Measurements from ENCODE around the gene PARP9. TPM values are rescaled to one million over a fixed set of nuclear protein-coding genes. Genes with fewer than 3 reads are reported as not detected.
A peak's percentile ranks its signal among the peaks of the same experiment; 100 is the strongest.
"Not testable (repeated sequence)": the region's sequence is repeated elsewhere in the genome, so short reads cannot be mapped to it uniquely, and the experiment has no call there.

Gene PARP9
- total RNA-seq, 1 donor from 2014 or later, result 29.8 TPM

DNA sequence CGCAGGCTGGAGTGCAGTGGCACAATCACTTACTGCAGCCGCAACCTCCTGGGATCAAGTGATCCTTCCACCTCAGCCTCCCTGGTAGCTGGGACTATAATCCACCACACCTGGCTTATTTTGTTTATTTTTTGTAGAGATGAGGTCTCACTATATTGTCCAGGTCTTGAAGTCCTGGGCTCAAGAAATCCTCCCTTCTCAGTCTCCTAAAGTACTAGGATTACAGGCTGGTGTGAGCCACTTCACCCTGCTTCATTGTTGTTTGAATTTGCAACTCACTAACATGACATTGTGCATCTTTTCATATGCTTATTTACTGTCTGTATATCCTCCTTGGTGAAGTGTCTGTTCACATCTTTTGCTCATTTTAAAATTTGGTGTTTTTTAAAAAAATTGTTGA, 23.5 kb upstream of the PARP9 start:
- H3K27ac Mint-ChIP-seq, result no peak overlapping the region
- H3K36me3 Mint-ChIP-seq (ENCODE audit: low read depth), result peaks cover 47% of the 10 kb centered on the region
- no peaks in the 10 kb centered on the region for H3K27me3 Mint-ChIP-seq (ENCODE audit: low read depth)
- intact Hi-C loops (cut with micrococcal nuclease), result no loop called here
- no peak for DNase-seq (ENCODE audit: low spot score)
- H3K4me1 Mint-ChIP-seq (ENCODE audit: low read depth), result peaks cover 8% of the 10 kb centered on the region
- peaks cover 17% of the 10 kb centered on the region for H3K9me3 Mint-ChIP-seq
- no peak overlapping the region for H3K4me3 Mint-ChIP-seq (ENCODE audit: low read depth)

DNA sequence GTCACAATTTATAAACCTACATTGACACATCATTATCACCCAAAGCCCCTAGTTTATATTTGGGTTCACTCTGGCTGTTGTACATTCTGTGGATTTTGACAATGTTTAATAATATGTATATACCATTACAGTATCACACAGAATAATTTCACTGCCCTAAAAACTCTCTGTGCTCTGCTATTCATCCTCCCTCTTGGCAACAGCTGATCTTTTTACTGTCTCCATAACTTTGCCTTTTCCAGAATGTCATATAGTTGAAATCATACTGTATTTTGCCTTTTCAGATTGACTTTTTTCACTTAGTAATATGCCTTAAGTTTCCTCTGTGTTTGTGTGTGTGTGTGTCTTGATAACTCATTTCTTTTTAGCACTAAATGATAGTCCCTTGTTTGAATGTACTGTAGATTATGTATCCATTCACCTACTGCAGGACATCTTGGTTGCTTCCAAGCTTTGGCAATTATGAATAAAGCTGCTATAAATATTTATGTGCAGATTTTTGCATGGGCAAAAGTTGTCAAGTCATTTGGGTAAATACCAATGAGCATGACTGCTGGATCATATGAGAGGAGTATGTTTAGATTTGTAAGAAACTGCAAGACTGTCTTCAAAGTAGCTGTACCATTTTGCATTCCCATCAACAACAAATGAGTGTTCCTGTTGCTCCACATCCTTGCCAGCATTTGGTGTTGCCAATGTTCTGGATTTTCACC, 22.8 kb upstream of the PARP9 start:
- H3K27me3 Mint-ChIP-seq (ENCODE audit: low read depth), result no peaks in the 10 kb centered on the region
- H3K4me1 Mint-ChIP-seq (ENCODE audit: low read depth), result peaks cover 8% of the 10 kb centered on the region
- no peak for DNase-seq (ENCODE audit: low spot score)
- H3K4me3 Mint-ChIP-seq (ENCODE audit: low read depth), result no peak overlapping the region
- no peak overlapping the region for H3K27ac Mint-ChIP-seq
- peaks cover 24% of the 10 kb centered on the region for H3K9me3 Mint-ChIP-seq
- intact Hi-C loops (cut with micrococcal nuclease), result no loop called here
- H3K36me3 Mint-ChIP-seq (ENCODE audit: low read depth), result peaks cover 49% of the 10 kb centered on the region

DNA sequence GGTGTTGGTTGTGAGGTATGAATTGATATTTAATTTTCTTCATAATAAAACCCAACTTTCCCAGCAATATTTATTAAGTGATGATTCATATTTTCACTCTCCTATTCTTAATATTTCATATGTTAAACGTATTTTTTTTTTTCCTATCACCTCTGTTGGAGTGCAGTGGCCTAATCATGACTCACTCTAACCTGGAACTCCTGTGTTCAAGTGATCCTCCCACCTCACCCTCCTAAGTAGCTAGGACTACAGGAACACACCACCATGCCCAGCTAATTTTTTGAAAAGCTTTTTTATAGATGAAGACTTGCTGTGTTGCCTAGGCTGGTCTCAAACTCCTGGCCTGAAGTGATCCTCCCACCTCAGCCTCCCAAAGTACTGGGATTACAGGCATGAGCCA, 22.0 kb upstream of the PARP9 start:
- H3K4me3 Mint-ChIP-seq (ENCODE audit: low read depth), result no peak overlapping the region
- peaks cover 8% of the 10 kb centered on the region for H3K4me1 Mint-ChIP-seq (ENCODE audit: low read depth)
- H3K27ac Mint-ChIP-seq, result no peak overlapping the region
- no peaks in the 10 kb centered on the region for H3K27me3 Mint-ChIP-seq (ENCODE audit: low read depth)
- peaks cover 32% of the 10 kb centered on the region for H3K9me3 Mint-ChIP-seq
- no peak for DNase-seq (ENCODE audit: low spot score)
- peaks cover 54% of the 10 kb centered on the region for H3K36me3 Mint-ChIP-seq (ENCODE audit: low read depth)
- intact Hi-C loops (cut with micrococcal nuclease), result no loop called here

DNA sequence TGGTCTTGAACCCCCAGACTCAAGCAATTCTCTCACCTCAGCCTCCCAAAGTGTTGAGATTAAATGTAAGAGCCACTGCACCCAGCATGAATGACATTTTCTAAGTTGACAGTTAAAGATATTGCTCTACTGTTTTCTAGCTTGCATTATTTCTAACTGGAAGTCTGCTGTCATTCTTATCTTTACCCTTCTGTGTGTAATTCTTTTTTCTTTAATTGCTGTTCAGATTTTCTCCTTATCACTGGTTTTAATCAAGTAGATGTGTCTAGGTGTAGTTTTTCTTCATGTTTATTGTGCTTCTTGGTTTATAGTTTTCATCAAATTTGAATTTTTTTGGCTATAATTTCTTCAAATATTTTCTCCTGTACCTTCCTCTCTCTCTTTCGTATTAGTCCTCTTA, 18.3 kb upstream of the PARP9 start:
- peaks cover 17% of the 10 kb centered on the region for H3K4me1 Mint-ChIP-seq (ENCODE audit: low read depth)
- H3K36me3 Mint-ChIP-seq (ENCODE audit: low read depth), result peaks cover 57% of the 10 kb centered on the region
- no peaks in the 10 kb centered on the region for H3K27me3 Mint-ChIP-seq (ENCODE audit: low read depth)
- H3K27ac Mint-ChIP-seq, result no peak overlapping the region
- H3K4me3 Mint-ChIP-seq (ENCODE audit: low read depth), result no peak overlapping the region
- no peak for DNase-seq (ENCODE audit: low spot score)
- intact Hi-C loops (cut with micrococcal nuclease), result no loop called here
- H3K9me3 Mint-ChIP-seq, result peaks cover 34% of the 10 kb centered on the region

DNA sequence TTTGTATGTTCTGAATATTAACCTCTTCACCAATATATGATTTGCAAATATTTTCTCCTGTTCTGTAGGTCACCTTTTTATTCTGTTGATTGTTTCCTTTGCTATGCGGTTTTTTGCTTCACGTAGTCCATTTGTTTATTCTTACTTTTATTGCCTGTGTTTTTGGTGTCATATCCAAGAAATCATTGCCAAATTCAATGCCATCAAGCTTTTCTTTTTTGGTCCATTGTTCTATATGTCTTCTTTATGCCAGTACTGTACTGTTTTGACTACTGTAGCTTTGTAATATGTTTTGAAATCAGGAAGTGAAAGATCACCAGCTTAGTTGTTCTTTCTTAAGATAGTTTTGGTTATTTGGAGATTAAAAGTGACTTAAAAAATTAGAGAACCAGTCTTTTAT, 17.5 kb upstream of the PARP9 start:
- peaks cover 53% of the 10 kb centered on the region for H3K36me3 Mint-ChIP-seq (ENCODE audit: low read depth)
- no peak overlapping the region for H3K27ac Mint-ChIP-seq
- no peak overlapping the region for H3K4me3 Mint-ChIP-seq (ENCODE audit: low read depth)
- H3K27me3 Mint-ChIP-seq (ENCODE audit: low read depth), result no peaks in the 10 kb centered on the region
- intact Hi-C loops (cut with micrococcal nuclease), result no loop called here
- H3K9me3 Mint-ChIP-seq, result peaks cover 34% of the 10 kb centered on the region
- H3K4me1 Mint-ChIP-seq (ENCODE audit: low read depth), result peaks cover 21% of the 10 kb centered on the region
- DNase-seq (ENCODE audit: low spot score), result no peak

DNA sequence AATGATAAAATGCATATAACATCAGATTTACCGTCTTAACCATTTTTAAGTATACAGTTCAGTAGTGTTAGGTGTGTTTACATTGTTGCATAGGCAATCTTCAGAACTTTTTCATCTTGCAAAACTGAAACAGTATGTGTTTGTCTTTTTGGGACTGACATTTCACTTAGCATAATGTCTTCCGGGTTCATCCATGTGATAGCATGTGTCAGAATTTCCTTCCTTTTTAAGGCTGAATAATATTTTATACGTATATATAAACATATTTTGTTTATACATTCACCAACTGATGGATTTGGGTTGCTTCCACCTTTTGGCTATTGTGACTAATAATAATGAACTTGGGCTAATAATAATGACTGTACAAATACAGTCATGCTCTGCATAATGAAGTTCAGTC, 16.4 kb upstream of the PARP9 start:
- Mint-ChIP-seq H3K27ac (no peak overlapping the region), H3K9me3 (peaks cover 34% of the 10 kb centered on the region), H3K36me3 (ENCODE audit: low read depth) (peaks cover 56% of the 10 kb centered on the region), H3K4me1 (ENCODE audit: low read depth) (peaks cover 29% of the 10 kb centered on the region), H3K27me3 (ENCODE audit: low read depth) (no peaks in the 10 kb centered on the region), H3K4me3 (ENCODE audit: low read depth) (no peak overlapping the region)
- DNase-seq (ENCODE audit: low spot score), result no peak
- intact Hi-C loops (cut with micrococcal nuclease), result no loop called here

DNA sequence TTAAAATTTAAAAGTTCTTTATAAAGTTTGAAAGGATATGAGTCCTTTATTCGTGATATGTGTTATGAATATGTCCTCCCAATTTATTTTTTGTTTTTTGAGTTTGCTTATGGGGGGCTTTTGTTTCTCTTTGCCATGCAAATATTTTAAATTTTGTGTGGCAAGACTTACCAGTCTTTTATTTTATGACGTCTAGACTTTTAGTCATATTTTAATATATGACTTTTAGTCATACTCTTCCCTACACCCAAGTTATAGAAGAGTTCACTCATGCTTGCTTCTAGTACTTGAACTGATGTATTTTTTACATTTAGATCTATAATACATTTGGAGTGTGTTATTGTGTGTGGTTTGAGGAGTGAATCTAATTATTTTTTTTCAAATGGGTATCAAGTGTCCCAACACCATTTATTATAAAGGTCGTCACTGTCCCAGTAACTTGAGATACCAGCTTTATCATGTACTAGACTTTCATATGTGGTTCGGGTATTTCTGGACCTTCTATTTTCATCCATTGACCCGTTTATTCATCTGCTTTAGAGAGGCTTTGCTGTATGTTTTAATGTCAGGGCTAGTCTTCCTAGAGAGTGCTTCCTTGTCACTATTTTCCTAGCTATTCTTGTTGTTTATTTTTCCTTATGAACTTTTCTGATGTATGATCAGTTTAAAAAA, 14.1 kb upstream of the PARP9 start:
- intact Hi-C loops (cut with micrococcal nuclease), result loop anchor here (5.0 kb wide), 1 partner anchor 104 kb away; the partner anchor contains the start of gene PARP14
- peaks cover 39% of the 10 kb centered on the region for H3K4me1 Mint-ChIP-seq (ENCODE audit: low read depth)
- H3K36me3 Mint-ChIP-seq (ENCODE audit: low read depth), result peaks cover 47% of the 10 kb centered on the region

DNA sequence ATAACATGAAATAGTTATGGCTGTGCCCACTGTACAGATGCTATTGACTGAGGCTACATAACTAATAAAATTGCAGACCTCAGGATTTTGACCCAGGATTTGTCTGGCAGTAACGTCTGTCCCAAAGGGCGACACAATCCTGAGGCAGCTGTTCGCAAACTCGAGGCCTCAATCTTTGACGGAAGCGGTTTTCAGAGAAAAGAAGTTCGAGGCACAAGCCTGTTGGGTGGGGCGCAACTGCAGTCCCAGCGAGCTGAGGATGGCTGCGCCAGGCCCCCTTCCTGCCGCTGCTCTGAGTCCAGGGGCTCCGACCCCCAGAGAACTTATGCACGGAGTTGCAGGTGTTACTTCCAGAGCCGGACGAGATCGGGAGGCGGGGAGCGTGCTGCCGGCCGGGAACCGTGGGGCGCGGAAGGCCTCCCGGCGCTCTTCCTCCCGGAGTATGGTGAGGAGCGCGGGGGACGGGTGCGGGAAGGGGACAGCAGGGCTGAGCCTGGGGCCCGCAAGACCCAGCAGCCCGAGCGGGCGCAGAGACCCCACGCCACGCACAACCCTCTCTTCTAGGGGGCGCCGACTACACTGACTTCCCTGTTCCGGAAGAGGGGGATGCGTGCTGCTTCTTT, 13.4 kb upstream of the PARP9 start, which contains the start of gene PARP15:
Gene PARP15 (plus strand): TSS at position 242 of the 623 bp plus-strand sequence. CDS start 18 bp downstream, at position 260.
- peaks cover 16% of the 10 kb centered on the region for H3K9me3 Mint-ChIP-seq
- peak within 1 kb of the TSS; percentile 97 for H3K27ac Mint-ChIP-seq
- peaks cover 48% of the 10 kb centered on the region for H3K36me3 Mint-ChIP-seq (ENCODE audit: low read depth)
- H3K4me1 Mint-ChIP-seq (ENCODE audit: low read depth), result peaks cover 44% of the 10 kb centered on the region
- H3K4me3 Mint-ChIP-seq (ENCODE audit: low read depth), result peak within 1 kb of the TSS; percentile 95
- no peaks in the 10 kb centered on the region for H3K27me3 Mint-ChIP-seq (ENCODE audit: low read depth)
- DNase-seq (ENCODE audit: low spot score), result peak; percentile 44
- intact Hi-C loops (cut with micrococcal nuclease), result loop anchor here (5.0 kb wide), 1 partner anchor 105 kb away; the partner anchor contains the start of gene PARP14

More for the DNA sequence above, 14.1 kb upstream of the PARP9 start:
- Mint-ChIP-seq H3K9me3 (peaks cover 21% of the 10 kb centered on the region), H3K27me3 (ENCODE audit: low read depth) (no peaks in the 10 kb centered on the region), H3K27ac (peak overlapping the region; percentile 71), H3K4me3 (ENCODE audit: low read depth) (peak overlapping the region; percentile 95)
- no peak for DNase-seq (ENCODE audit: low spot score)

DNA sequence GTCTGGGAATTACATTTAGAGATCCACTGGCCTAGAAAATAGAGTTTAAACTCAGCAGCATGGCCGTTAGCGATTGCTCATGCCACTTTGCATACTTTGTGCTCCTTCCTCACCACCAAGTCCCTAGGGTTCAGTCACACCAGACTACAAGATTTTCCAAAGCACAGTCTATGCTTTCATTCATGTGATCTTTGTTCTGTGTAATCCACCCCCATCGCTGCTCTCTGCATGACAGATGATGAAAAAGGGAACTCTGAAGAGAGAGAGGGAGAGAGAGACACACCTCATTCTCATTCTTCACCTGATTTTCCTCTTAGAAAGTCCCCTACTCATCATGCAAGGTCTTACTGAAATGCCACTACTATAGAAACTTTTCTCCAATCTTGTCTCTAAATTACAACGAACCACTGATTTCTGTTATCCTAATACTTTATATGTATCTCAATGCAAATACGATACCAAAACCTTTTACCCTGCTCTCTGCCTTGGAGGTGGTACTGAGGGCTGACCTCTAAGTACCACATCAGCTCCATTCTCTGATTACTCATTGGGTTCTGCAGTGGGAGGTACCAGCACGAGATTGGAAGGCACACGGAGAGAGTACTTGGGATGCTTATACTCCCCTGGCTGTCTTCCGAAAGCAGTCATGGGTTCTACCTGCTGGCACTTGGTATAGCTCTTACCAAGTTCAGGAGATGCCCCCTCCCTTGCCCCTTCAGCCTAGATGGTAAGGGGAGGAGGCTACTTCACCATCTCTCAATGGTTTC, 12.3 kb upstream of the PARP9 start:
- H3K9me3 Mint-ChIP-seq, result peaks cover 4% of the 10 kb centered on the region
- no peak for DNase-seq (ENCODE audit: low spot score)
- H3K36me3 Mint-ChIP-seq (ENCODE audit: low read depth), result peaks cover 47% of the 10 kb centered on the region
- peak overlapping the region; percentile 35 for H3K4me3 Mint-ChIP-seq (ENCODE audit: low read depth)
- H3K27ac Mint-ChIP-seq, result peak overlapping the region; percentile 88
- H3K27me3 Mint-ChIP-seq (ENCODE audit: low read depth), result no peaks in the 10 kb centered on the region
- intact Hi-C loops (cut with micrococcal nuclease), result loop anchor here (1.0 to 5.0 kb wide), 4 partner anchors 12 to 106 kb away; partner anchors contain the start of genes DTX3L, PARP14 and PARP9
- H3K4me1 Mint-ChIP-seq (ENCODE audit: low read depth), result peaks cover 44% of the 10 kb centered on the region

DNA sequence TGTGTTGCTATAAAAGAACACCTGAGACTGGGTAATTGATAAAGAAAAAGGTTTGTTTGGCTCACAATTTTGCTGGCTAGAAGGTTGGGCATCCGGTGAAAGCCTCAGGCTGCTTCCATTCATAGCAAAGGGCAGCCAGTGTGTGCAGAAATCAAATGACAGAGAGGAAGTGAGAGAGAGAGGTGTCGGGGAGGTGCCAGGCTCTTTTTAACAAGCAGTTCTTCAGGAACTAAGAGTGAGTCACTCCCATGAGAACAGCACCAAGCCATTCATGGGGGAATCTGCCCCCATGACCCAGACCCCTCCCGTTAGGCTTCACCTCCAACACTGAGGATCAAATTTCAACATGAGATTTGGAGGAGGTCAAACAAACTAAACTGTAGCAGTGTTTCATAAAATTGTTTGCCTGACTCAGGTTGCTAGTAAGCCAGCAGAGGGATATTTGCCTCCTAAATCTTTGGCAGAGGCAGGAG, 8.9 kb upstream of the PARP9 start:
- Mint-ChIP-seq H3K27ac (peak overlapping the region; percentile 71), H3K4me3 (ENCODE audit: low read depth) (no peak overlapping the region), H3K4me1 (ENCODE audit: low read depth) (peaks cover 55% of the 10 kb centered on the region), H3K27me3 (ENCODE audit: low read depth) (no peaks in the 10 kb centered on the region), H3K36me3 (ENCODE audit: low read depth) (peaks cover 65% of the 10 kb centered on the region), H3K9me3 (no peaks in the 10 kb centered on the region)
- no peak for DNase-seq (ENCODE audit: low spot score)
- intact Hi-C loops (cut with micrococcal nuclease), result no loop called here

DNA sequence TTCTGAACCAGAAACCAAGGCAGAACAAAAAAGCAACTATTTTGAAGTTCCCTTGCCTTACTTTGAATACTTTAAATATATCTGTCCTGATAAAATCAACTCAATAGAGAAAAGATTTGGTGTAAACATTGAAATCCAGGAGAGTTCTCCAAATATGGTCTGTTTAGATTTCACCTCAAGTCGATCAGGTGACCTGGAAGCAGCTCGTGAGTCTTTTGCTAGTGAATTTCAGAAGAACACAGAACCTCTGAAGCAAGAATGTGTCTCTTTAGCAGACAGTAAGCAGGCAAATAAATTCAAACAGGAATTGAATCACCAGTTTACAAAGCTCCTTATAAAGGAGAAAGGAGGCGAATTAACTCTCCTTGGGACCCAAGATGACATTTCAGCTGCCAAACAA, 4.7 kb upstream of the PARP9 start:
- H3K27me3 Mint-ChIP-seq (ENCODE audit: low read depth), result no peaks in the 10 kb centered on the region
- no peaks in the 10 kb centered on the region for H3K9me3 Mint-ChIP-seq
- peak overlapping the region; percentile 63 for H3K27ac Mint-ChIP-seq
- H3K4me3 Mint-ChIP-seq (ENCODE audit: low read depth), result no peak overlapping the region
- peaks cover 85% of the 10 kb centered on the region for H3K36me3 Mint-ChIP-seq (ENCODE audit: low read depth)
- intact Hi-C loops (cut with micrococcal nuclease), result loop anchor here (10.0 kb wide), 1 partner anchor 226 kb away; the partner anchor contains the start of genes HSPBAP1 and SLC49A4
- H3K4me1 Mint-ChIP-seq (ENCODE audit: low read depth), result peaks cover 56% of the 10 kb centered on the region
- DNase-seq (ENCODE audit: low spot score), result no peak

DNA sequence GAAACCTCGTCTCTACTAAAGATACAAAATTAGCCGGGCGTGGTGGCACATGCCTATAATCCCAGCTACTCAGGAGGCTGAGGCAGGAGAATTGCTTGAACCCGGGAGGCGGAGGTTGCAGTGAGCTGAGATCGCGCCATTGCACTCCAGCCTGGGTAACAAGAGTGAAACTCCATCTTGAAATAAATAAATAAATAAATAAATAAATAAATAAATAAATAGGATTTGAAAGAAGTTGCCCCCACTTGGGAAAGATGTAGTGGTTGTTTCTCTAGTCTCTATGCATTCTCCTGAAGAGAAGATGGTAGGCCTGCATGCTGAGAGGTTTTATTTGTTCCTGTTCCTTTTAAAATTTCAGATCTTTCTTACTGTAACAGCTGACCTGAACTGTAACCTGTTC, 4.0 kb upstream of the PARP9 start:
- not testable (repeated sequence) for H3K4me3 Mint-ChIP-seq (ENCODE audit: low read depth); H3K9me3 Mint-ChIP-seq; H3K27me3 Mint-ChIP-seq (ENCODE audit: low read depth); DNase-seq (ENCODE audit: low spot score)
- intact Hi-C loops (cut with micrococcal nuclease), result loop anchor here (10.0 kb wide), 1 partner anchor 227 kb away; the partner anchor contains the start of genes HSPBAP1 and SLC49A4
- Mint-ChIP-seq H3K4me1 (ENCODE audit: low read depth) (peaks cover 56% of the 10 kb centered on the region), H3K27ac (peak overlapping the region; percentile 63), H3K36me3 (ENCODE audit: low read depth) (peaks cover 83% of the 10 kb centered on the region)
